Tibial artery (tissue), 4 donors: ENCODE measurements around the gene EDIL3.

Source experiments
- DNase-seq, 2 donors: peaks; one replicate each; pipeline ENCODE4 v3.0.0-alpha.2; 2019
- H3K27ac ChIP-seq, 2 donors: fragments of 200-600 bp; sonication (generic) in 1 of 2; 1 replicate in 1 of 2; 2 replicates in 1 of 2; pipeline ENCODE4 v1.5.1; 2018 to 2019; ENCODE audit warnings: mild to moderate bottlenecking in 1 of 2
- H3K27me3 ChIP-seq, 2 donors: fragments of 200-600 bp; sonication (generic) in 1 of 2; one replicate each; pipeline versions ENCODE4 v1.5.1 to v1.6.0; 2016 to 2019
- H3K36me3 ChIP-seq, 3 donors: fragments of 200-600 bp; sonication (generic) in 2 of 3; one replicate each; pipeline ENCODE4 v1.5.1; 2016 to 2019; ENCODE audit warnings: mild to moderate bottlenecking in 2 of 3
- H3K4me1 ChIP-seq, 4 donors: fragments of 200-600 bp; sonication (generic) in 2 of 4; 1 replicate in 3 of 4; 2 replicates in 1 of 4; pipeline ENCODE4 v1.5.1; 2016 to 2019
- H3K4me3 ChIP-seq, 2 donors: fragments of 200-600 bp; sonication (generic) in 1 of 2; 1 replicate in 1 of 2; 2 replicates in 1 of 2; pipeline ENCODE4 v1.5.1; 2018 to 2019; ENCODE audit warnings: mild to moderate bottlenecking in 2 of 2
- H3K9me3 ChIP-seq, 3 donors: fragments of 200-600 bp; sonication (generic) in 1 of 3; one replicate each; pipeline ENCODE4 v1.5.1; 2016 to 2019
- CTCF ChIP-seq, 2 experiments: fragments of 200-600 bp in 1 of 2; fragments of 450-650 bp in 1 of 2; IDR thresholded peaks; one replicate each; pipeline ENCODE4 v1.5.1; 2017 to 2019; ENCODE audit warnings: antibody characterized with exemption in 2 of 2, mild to moderate bottlenecking in 1 of 2, moderate library complexity in 1 of 2
- intact Hi-C: fragments of 100-400 bp; cut with DNase I; formaldehyde crosslinking; loops from one replicate; pipeline ENCODE4 v1.15.0; 2023; ENCODE audit warnings: low total_unique reads

The EDIL3 gene

GRCh38 chr5:83899326-83899970 is 485.2 kb downstream of the EDIL3 start:
- no peaks in the 10 kb centered on the region for H3K4me1 ChIP-seq
- H3K27ac ChIP-seq = no peak overlapping the region
- H3K4me3 ChIP-seq = no peak overlapping the region
- intact Hi-C loops = no loop called here
- H3K36me3 ChIP-seq = no peaks in the 10 kb centered on the region
- no peaks in the 10 kb centered on the region for H3K9me3 ChIP-seq
- no peak for DNase-seq
- no peaks in the 10 kb centered on the region for H3K27me3 ChIP-seq
- no peak for TF ChIP-seq CTCF (IDR thresholded peaks at IDR 0.05)

- Histone ChIP-seq H3K36me3 (no peaks in the 10 kb centered on the region), H3K4me3 (no peak overlapping the region), H3K27me3 (no peaks in the 10 kb centered on the region), H3K4me1 (no peaks in the 10 kb centered on the region), H3K9me3 (no peaks in the 10 kb centered on the region), H3K27ac (no peak overlapping the region)
- TF ChIP-seq CTCF (IDR thresholded peaks at IDR 0.05) = no peak
- intact Hi-C loops = no loop called here
- DNase-seq = no peak
Measured at GRCh38 chr5:83895860-83896259, 488.8 kb downstream of the EDIL3 start.

GRCh38 chr5:83891261-83891660 is 493.4 kb downstream of the EDIL3 start:
- Histone ChIP-seq H3K4me1 (no peaks in the 10 kb centered on the region), H3K4me3 (no peak overlapping the region), H3K36me3 (no peaks in the 10 kb centered on the region), H3K27me3 (no peaks in the 10 kb centered on the region), H3K27ac (no peak overlapping the region), H3K9me3 (no peaks in the 10 kb centered on the region)
- no peak for DNase-seq
- TF ChIP-seq CTCF (IDR thresholded peaks at IDR 0.05) = no peak
- intact Hi-C loops = no loop called here
